NOMO-1 (cell line): ENCODE data around the gene SIGLEC6.

Source experiments
- DNase-seq, 2 experiments: peaks; one replicate each; lab custom pipeline; 2025; ENCODE audit not compliant: unreplicated experiment in 2 of 2; lab: John Stamatoyannopoulos, UW

The SIGLEC6 gene

DNA sequence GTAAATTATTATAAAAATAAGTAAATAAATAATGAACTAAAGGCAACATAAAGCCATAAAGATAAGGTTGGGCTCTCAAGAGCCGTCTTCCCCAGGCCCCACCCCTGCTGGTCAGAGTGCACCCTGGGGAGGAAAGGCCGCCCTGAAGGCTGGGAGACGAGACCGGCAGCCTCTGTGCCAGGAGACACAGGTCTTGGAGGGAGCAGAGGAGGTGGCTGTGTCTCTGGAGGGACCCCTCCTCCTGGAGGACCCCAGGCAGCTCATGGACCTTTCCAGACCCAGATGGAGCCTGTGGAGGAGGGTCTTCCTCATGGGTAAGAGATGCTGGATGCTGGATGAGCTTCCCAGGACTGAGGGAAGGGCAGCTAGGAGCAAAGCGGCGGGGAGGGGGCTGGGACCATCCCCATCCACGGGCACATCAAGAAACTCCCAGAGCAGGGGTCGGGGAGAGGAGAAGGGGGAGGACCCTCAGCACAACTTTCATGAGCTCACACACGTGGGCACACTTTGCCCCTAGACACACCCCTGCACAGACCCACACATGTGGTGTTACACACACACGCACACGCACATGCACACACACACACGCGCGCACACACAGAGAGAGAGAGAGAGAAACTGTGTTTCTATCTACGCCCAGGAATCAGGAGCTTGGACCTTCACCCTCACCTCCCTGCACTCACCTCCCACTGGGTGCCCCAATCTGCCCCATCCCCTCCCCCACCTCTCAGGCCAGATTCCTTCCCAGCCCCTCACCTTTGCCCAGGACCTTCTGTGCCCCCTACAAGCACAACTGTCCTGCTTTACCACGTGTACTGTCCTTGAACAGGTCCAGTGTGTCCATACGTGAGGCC, 52.9 kb downstream of the SIGLEC6 start, which contains the start of gene CEACAM18:
Gene CEACAM18, plus strand, starts transcription at position 159 of the 854 bp plus-strand sequence.
- DNase-seq, result no peak

DNA sequence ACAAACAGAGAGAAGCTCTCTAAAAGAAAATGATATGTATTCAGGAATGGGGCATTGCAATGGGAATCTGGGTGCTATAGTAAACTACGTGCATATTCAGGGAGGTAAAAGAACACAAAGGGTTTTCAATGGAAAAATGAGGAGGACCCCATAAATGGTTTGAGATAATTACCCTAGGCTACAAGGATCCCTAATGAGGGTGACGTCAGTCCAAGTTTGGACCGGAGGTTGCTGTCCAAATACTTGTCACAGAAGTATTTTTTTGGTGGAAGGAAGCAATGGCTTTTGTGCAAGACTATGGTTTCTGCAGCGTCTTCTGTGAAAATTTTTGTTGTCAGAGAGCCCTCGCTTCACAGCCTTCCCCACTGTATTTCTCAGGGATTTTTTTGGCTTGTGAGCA, 54.1 kb downstream of the SIGLEC6 start:
- DNase-seq, result no peak

DNA sequence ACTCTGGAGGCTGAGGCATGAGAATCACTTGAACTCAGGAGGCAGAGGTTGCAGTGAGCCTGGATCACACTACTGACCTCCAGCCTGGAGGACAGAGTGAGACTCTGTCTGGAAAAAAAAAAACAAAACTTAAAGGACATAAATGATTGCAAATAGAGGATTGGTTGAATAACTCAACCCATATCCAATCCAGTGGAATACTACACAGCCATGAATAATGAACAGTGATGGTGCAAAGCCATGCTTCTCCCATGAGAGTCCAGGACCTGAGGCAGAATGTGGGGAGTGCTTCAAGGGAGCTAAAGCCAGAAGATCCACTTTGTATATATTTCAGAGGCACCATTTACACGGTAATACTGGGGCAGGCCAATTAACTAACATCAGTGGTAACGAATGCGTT, 55.3 kb downstream of the SIGLEC6 start:
- DNase-seq, result no peak

DNA sequence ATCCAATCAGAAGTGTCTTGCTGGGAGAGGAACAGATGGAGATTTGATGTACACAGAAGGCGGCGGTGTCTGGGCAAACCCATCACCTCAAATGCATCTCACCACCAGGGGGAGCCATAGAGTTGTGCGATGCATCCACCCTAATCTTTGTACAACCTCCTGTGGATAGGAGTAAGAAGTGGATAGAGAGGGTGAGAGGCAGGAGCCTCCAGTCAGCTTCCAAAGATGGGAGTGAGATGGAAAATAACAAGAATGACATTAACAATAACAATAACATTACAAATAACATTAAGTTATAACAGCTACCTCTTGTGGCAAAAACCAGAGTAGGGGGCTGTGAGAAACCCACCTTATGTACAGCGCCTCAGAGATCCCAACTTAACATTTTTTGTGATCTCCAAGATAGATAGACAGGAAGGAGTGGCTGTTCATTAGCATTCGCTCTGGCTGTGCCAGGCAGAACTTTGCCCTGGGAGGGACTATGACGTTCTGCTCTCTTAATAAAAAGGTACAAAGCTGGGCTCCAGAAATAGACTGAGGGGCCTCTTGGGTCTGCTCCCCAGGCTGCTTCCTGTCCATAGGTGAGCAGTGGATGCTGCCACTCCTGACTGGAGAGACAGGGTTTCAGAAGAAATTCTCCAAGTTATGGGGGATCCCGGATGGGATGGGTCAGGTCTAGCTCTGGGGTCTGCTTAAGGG, 58.3 kb downstream of the SIGLEC6 start:
- DNase-seq, result peak; percentile 61 to 76

DNA sequence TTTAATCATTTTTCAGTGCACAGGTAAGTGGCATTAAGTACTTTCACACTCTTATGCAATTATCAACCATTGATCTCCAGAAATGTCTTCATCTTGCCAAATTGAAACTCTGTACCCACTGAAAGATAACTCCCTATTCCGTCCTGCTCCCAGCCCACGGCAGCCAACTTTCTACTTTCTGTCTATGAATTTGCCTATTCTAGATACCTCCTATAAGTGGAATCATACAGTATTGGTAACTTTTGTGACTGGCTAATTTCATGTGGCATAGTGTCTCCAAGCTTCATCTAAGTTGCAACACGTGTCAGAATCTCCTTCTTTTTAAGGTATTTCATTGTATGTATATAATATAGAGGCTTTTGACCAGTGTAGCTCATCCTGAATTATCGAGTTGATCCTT, 58.9 kb downstream of the SIGLEC6 start:
- DNase-seq, result no peak

DNA sequence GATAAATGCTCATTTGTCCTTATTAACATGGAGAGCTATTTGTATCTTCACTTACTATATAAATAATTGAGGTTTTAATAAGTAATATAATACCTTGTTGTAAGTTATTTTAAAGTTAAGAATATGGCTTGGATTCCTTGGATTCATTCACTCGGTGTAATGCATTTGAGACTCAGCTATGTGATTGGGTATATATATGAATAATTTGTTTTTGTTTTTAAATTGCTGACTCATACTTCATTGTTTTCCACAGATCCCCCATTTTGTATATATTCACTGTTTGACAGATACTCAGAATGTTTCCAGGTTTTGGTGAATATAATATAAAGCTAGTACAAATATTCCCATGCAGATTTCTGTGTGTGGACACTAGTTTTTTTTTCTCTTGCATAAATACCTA, 59.9 kb downstream of the SIGLEC6 start:
- no peak for DNase-seq

DNA sequence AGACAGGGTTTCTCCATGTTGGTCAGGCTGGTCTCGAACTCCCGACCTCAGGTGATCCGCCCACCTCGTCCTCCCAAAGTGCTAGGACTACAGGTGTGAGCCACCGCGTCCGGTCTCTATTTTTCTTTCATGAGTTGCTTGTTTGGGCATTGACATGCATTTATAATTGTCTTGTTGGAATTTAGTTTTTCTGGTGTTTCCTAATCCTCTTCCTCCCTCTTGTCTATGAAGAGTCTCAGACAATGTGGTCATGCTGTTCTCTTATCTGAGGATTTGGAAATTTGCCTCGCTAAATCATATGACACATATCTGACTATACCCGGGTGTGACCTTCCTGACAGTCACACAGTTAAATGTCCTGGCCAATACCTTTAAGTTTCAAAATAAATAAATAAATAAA, 60.5 kb downstream of the SIGLEC6 start:
- DNase-seq, result peak in 1 of 2 experiments; percentile 35

DNA sequence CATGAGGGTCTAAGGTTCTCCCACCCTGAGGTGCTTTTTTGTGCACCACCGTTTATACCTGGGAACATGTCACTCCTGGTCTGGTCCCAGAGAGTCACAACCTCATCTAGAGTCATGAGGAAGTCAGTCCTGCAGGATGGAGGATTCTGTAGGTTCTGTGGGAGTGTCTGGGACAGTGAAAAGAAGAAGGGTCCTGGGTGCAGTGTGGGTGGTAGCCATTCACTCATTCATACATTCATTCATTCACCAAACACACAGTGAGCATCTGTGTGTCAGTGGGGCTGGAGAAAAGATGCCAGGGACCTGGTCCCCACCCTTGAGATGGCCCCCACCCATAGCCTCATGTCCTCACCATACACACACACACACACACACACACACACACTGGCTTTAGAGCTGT, 61.8 kb downstream of the SIGLEC6 start:
- no peak for DNase-seq

DNA sequence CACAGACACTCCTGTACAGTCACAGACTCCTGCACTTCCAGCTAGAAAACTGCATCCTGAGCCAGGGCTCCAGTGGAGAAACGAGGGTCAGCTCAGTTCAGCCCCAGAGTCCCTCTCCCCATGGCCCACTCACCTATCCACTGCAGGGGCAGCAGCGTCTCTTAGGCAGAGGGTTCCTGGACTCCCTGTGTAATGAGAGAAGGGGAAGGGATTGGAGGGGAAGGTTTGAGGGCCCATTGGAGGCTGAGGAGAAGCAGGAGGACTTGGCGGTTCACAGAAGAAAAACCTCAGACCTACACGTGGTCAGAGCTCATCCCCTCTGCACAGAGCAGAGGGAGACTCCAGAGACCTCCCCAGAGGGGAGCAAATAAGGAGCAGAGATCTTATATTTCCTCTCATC, 62.3 kb downstream of the SIGLEC6 start:
- DNase-seq, result no peak

DNA sequence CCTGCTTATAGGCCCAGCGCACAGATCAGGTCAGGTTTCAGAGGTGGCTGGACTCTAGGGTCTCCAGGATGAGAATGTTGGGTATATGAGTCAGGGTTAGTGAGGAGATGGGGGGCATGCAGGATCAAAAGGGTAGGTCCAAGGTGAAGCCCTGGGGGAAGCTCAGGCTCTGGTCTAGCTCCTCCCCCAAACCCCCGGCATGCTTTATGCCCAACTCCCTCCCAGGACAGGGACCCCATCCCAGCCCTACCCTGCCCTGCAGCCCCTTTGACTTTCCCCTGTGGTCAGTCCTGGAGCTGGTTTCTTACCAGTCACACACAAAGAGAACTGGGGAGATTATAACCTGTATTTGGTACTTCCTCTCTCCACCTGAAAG, 62.9 kb downstream of the SIGLEC6 start:
- no peak for DNase-seq

DNA sequence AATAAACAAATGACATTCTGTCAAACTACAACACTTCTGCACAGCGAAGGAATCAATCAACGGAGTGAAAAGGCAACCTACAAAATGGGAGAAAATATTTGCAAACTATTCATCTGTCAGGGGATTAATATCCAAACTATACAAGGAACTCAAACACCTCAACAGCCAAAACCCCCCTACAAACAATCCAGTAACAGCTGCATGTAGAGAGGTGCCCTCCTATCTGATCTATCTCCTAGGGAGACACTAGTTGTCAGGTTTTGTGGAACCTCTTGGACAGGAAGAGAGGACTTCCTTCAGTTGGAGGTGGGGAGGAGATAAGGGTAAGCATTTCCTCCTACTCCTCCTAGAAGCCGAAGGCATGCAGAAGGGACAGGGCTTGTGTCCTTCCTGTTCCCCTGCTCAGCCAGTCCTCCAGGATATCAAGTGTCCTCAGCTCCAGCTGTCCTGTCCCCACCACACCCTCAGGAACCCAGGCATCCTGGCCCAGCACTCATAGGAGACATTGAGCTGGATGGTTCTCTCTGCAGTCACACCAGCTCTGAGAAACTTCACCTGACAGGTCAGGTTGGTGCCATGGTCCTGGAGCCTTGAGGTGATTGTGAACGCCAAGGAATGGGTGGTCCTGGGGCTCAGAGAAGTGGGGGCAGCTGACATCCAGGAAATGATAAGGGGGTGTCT, 63.5 kb downstream of the SIGLEC6 start:
- DNase-seq, result peak in 1 of 2 experiments; percentile 38
